GM21786 (cell line): ENCODE data around the gene AP3M1.

Experiments used
- ATAC-seq: cut with Tn5 transposase; IDR thresholded peaks from one replicate; pipeline ENCODE4 v1.9.1; 2021; ENCODE audit not compliant: unreplicated experiment

Gene AP3M1

GRCh38 chr10:74117738-74118137 is 32.9 kb downstream of the AP3M1 start:
- no peak for ATAC-seq

DNA sequence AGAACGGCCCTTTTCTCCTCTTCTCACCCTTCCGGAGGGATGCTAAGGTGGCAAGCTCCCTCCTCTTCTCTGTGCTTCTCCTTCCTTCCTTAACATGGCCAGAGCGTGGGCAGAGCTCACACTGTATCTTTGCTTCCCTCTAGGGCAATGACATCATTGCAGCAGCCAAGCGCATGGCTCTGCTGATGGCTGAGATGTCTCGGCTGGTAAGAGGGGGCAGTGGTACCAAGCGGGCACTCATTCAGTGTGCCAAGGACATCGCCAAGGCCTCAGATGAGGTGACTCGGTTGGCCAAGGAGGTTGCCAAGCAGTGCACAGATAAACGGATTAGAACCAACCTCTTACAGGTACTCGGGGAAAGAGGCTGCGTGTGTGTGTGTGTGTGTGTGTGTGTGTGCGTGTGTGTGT is 36.6 kb downstream of the AP3M1 start:
- no peak for ATAC-seq

GRCh38 chr10:74113546-74113945 is 37.1 kb downstream of the AP3M1 start:
- no peak for ATAC-seq

GRCh38 chr10:74111799-74112198 is 38.8 kb downstream of the AP3M1 start:
- ATAC-seq = no peak

DNA sequence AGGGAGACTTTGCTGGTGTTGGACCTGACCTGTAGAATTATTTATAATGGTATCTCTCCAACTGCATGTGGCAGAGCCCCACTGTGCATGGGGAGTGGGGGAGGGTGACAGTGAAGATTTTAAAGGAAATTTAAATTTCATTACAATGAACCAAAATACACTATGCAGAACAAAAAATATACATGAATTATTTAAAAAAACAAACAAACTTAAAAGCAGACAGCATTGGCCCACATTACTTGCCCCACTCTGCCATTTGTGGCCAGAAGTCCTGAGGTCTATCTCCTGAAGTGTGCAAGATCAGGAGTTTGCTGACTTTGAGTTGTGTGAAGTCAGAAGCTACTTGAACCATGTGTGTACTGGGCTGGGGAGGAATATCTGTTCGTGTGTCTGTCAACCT is 40.5 kb downstream of the AP3M1 start:
- ATAC-seq = no peak

GRCh38 chr10:74109452-74109851 is 41.2 kb downstream of the AP3M1 start:
- ATAC-seq = no peak

DNA sequence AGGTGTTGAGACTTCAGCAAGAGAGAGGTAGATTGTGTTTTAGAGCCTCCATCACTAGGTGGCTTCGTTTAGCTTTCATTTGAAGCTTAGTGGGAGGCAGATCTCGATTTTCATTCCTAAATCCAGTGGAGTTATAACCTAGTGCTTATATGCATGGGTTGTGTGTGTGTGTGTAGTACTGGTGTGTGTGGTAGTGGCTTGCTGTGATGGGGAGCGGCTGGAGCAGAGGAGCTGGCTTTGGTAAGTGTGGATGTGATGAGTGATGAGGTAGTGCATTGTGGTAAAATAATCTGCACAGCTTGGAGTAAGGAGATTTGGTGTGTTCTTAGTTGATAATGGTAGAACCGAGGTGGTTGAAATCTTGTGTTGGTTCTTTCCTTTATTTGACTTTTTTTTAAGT is 43.2 kb downstream of the AP3M1 start:
- ATAC-seq = no peak

DNA sequence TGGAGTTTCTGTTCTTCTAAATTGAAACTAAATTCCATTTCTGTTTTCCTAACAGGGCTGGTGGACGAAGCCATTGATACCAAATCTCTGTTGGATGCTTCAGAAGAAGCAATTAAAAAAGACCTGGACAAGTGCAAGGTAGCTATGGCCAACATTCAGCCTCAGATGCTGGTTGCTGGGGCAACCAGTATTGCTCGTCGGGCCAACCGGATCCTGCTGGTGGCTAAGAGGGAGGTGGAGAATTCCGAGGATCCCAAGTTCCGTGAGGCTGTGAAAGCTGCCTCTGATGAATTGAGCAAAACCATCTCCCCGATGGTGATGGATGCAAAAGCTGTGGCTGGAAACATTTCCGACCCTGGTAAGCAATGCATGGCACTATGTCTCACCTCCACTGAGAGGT is 45.6 kb downstream of the AP3M1 start:
- no peak for ATAC-seq

DNA sequence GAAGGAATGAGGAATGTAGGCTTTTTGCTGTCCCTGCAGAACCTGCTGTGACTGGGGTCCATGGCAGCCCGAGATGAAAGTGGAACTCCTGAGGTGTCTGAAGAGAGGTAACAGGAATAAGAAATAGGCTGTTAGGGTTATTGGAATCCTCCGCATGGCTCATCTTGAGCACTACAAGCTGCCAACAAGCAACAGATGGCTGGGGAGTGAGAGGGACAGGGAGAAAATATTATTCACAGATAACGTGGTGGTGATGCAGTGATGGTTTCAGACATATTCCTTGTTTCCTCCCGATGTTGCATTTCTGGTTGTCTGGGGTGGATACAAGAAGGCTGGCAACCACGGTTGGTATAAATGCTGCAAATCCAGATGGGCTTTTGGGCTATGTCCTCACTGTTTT is 46.1 kb downstream of the AP3M1 start:
- ATAC-seq = no peak

GRCh38 chr10:74103560-74104258 is 46.9 kb downstream of the AP3M1 start:
- ATAC-seq = no peak

- ATAC-seq = no peak
Measured at GRCh38 chr10:74099836-74100235, 50.8 kb downstream of the AP3M1 start.

DNA sequence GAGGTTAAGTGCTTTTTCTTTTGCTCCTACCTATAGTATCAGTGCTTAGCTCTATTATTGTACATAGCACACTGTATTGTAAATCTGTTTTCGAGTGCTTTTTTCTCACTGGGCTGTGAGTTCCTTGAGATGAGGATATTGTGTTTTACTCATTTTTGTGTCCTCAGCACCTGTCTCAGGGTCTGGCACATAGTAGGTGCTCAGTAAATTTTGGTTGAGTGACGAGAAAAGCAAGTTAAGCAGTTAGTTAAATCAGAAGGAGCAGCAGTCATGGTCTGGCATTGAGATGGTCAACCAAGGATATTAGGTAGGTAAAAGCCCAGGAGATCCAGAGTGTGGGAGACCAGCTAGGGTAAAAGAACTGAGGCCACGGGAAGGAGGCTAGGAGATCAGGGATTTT is 51.2 kb downstream of the AP3M1 start:
- no peak for ATAC-seq

DNA sequence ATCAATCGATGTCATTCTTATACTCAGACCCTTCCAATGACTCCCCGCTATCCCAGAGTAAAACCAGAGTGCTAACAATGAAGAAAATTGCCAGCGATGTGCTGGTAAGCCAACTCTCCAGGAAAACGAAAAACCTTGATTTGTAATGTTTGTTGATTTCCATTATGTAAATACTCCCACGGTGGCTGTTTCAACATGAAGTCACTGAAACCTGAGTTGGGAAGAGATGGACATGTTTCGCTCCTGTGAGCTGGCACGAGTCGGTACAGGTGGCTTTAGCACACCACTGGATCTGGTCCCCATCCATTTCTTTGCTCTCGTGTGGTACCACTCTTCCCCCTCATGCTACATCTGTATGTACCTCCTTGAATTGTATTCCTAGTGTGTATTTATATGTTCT is 52.9 kb downstream of the AP3M1 start:
- ATAC-seq = no peak

- peak; percentile 96 for ATAC-seq
Measured at GRCh38 chr10:74096777-74097176, 53.9 kb downstream of the AP3M1 start.

DNA sequence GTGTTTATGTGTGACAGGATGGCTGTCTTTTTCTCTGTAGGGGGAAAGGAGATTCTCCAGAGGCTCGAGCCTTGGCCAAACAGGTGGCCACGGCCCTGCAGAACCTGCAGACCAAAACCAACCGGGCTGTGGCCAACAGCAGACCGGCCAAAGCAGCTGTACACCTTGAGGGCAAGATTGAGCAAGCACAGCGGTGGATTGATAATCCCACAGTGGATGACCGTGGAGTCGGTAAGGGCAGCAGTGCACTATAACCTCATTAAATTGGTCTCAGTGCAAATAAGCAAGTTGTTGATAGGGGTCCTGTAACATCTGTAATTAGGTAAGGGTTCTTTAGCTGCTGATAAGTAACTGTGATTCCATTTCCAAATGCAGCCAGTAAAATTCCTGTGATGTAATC is 56.4 kb downstream of the AP3M1 start:
- ATAC-seq = no peak

- no peak for ATAC-seq
Measured at GRCh38 chr10:74093530-74094164, 57.0 kb downstream of the AP3M1 start.

GRCh38 chr10:74092372-74092771 is 58.3 kb downstream of the AP3M1 start:
- ATAC-seq = no peak

GRCh38 chr10:74088722-74089121 is 61.9 kb downstream of the AP3M1 start:
- no peak for ATAC-seq

DNA sequence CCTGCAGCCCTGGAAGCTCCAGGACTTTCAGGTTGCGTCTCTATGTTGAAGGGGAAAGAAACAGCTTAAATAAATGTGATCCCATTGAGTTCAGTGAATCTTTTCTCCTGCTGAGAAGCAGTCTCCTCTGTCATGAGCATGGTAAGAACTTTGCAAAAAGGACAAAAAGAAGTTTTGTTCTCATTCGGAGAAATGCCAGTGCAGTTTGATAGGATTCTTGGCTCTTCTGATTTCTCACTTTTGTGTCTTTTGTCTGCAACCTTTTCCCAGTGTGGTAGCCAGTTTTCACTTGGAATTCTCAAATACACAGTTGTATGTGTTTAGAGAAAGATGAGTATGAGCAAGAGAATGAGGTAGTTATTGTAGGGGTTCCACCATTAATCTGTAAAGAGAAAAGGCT is 64.3 kb downstream of the AP3M1 start:
- no peak for ATAC-seq

DNA sequence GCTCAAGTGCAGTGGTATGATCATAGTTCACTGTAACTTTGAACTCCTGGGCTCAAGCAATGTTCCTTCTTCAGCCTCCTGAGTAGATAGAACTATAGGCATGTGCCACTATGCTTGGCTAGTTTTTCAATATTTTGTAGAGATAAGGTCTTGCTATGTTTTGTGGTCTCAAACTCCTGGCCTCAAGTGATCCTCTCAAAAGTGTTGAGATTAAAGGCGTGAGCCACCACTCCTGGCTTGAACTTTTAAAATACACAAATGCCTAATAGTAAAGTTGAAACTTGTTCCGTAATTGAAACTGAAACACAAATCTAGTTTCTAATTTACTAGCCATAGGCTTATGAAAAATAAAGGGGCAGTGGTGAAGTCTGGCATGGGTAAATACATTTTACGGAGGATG is 65.7 kb downstream of the AP3M1 start:
- ATAC-seq = peak; percentile 72

GRCh38 chr10:74083304-74083703 is 67.3 kb downstream of the AP3M1 start:
- ATAC-seq = no peak

- no peak for ATAC-seq
Measured at GRCh38 chr10:74081941-74082718, 68.5 kb downstream of the AP3M1 start.
